ENCODE results near the gene TTC14.
A peak's percentile ranks its signal among the peaks of the same experiment; 100 is the strongest.
"Not testable (repeated sequence)": the region's sequence is repeated elsewhere in the genome, so short reads cannot be mapped to it uniquely, and the experiment has no call there.

The TTC14 gene

DNA sequence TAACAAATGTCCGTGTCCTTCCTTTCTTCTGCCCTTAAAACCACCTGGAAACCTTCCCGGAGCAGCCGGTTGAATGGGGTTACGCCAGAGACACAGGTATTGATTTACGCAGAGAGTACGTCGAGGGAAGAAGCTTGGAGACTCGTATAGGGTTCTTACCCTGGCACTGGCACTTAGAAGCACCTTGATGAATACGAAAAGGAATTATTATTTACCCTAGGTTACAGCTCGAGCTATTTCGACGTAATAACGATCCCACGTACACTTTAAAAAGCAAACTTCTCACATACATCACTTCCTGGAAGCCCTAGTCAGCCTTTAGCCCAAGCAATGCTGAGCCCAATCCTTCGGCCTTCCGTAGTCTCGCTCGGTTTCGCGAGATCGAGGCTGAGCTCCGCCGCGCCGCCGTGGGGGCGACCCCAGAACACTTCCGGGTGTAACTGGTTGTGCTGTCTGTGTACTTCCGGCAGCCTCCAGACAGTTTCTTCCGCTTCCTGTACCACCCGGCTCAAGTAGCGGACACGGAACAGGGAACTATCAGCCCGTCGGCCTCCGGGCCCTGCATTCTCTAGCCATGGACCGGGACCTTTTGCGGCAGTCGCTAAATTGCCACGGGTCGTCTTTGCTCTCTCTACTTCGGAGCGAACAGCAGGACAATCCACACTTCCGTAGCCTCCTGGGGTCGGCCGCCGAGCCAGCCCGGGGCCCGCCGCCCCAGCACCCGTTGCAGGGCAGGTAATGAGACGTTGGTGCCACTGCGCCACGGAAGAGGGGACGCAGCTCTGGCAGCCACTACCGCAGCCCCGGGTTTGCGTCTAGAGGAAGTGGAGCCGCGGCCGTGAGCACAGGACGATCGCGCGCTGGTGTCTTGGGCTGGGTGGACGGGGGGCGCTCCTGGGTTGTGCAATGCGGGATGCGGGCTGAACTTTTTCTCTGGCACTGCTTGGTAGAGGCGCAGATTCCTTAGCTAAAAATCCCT is at the start of gene TTC14:
TSS of gene TTC14 (plus strand) at position 476 of the 979 bp plus-strand sequence. CDS start at position 575, 99 bp downstream.
- peaks cover 12% of the 10 kb centered on the region for H3K4me1 Mint-ChIP-seq (ENCODE audit: low read depth)
- H3K36me3 Mint-ChIP-seq (ENCODE audit: low read depth): peaks cover 34% of the 10 kb centered on the region
- H3K27me3 Mint-ChIP-seq (ENCODE audit: low read depth): peaks cover 17% of the 10 kb centered on the region
- H3K9me3 Mint-ChIP-seq: peaks cover 13% of the 10 kb centered on the region
- peak within 1 kb of the TSS; percentile 91 for H3K27ac Mint-ChIP-seq
- peak within 1 kb of the TSS; percentile 97 for H3K4me3 Mint-ChIP-seq

GRCh38 chr3:180563406-180563805 is 38.6 kb upstream of the TTC14 start:
- peaks cover 6% of the 10 kb centered on the region for H3K9me3 Mint-ChIP-seq
- H3K4me3 Mint-ChIP-seq: no peak overlapping the region
- no peaks in the 10 kb centered on the region for H3K4me1 Mint-ChIP-seq (ENCODE audit: low read depth)
- no peaks in the 10 kb centered on the region for H3K27me3 Mint-ChIP-seq (ENCODE audit: low read depth)
- no peaks in the 10 kb centered on the region for H3K36me3 Mint-ChIP-seq (ENCODE audit: low read depth)
- no peak overlapping the region for H3K27ac Mint-ChIP-seq

- Mint-ChIP-seq H3K36me3 (ENCODE audit: low read depth) (no peaks in the 10 kb centered on the region), H3K27me3 (ENCODE audit: low read depth) (no peaks in the 10 kb centered on the region), H3K4me3 (no peak overlapping the region), H3K27ac (no peak overlapping the region), H3K9me3 (peaks cover under 1% of the 10 kb centered on the region), H3K4me1 (ENCODE audit: low read depth) (no peaks in the 10 kb centered on the region)
These were observed 37.3 kb upstream of the TTC14 start for GRCh38 chr3:180564676-180565075.

DNA sequence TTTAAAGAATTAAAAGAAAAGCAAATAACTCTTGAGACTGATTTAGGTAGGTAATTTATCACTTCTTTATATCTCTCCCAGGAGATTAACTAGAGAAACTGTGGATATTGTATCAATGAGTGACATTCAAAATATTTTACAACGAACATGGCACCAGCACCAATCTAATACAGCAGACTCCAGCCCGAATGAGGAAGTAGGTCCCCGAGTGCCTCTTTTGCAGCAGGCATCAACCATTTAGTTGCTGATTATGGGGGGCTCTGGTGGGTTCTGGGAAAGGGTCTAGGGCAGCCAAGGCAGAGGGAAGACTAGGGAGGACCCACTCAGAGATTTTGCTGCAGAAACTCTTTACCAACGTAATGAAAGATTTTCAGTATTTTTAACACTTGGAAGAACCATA is 31.7 kb upstream of the TTC14 start:
- Mint-ChIP-seq H3K27ac (no peak overlapping the region), H3K4me1 (ENCODE audit: low read depth) (no peaks in the 10 kb centered on the region), H3K27me3 (ENCODE audit: low read depth) (no peaks in the 10 kb centered on the region), H3K36me3 (ENCODE audit: low read depth) (no peaks in the 10 kb centered on the region), H3K4me3 (no peak overlapping the region), H3K9me3 (no peaks in the 10 kb centered on the region)

DNA sequence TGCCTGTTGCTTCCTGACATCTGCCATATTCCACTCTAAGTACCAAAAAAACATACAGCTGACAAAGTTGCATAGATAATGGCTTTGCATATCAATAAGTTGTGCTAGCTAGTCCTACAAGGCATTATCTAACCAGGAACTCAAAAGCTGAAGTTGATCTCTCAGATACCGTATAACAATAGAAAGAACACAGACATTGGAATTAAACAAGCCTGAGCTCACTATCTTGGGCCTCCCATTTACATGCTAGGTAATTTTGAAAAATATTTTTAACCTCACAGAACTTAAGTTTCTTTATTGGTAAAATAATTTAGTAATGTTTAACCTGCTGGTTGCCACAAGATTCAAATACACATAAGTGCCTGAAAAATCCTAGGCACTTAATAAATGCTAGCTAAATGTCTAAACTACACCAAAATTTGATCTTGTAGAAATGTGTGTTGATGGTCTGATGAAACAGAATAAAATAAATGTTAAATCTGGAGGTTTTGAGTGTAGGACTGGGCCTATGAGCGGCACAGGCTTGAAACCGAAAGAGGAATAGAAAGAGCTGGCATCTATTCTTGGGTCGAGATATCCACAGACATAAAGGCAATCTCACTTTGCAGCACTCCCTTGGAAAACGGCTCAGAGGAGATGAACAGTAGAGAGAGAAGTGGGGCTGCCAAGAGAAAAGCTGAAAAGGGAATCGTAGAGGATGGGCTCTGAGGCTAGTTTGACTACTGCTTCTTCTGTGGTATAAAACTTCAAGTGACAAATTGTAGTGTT is 29.9 kb upstream of the TTC14 start:
- H3K4me3 Mint-ChIP-seq: no peak overlapping the region
- no peaks in the 10 kb centered on the region for H3K9me3 Mint-ChIP-seq
- H3K36me3 Mint-ChIP-seq (ENCODE audit: low read depth): no peaks in the 10 kb centered on the region
- no peak overlapping the region for H3K27ac Mint-ChIP-seq
- H3K27me3 Mint-ChIP-seq (ENCODE audit: low read depth): no peaks in the 10 kb centered on the region
- H3K4me1 Mint-ChIP-seq (ENCODE audit: low read depth): no peaks in the 10 kb centered on the region

DNA sequence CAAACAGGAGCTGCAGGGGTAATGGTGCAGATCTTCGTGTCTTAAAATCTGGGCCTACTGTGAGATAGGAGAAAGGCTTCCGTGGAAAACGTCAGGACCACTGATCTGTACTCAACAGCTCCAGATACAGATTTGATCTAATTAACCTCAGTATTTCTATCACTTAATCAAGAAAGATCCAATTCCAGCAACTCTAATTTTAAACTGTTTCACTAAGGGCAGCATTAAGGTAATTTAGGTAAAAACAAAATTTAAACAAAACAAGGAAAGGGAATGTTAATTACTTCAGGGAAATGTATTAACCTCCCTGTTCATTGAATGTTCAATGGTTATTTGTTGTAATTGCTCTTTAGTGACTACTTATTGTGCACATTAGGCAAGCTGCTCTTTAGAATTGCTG is 26.4 kb upstream of the TTC14 start:
- Mint-ChIP-seq H3K27me3 (ENCODE audit: low read depth) (no peaks in the 10 kb centered on the region), H3K4me1 (ENCODE audit: low read depth) (no peaks in the 10 kb centered on the region), H3K27ac (no peak overlapping the region), H3K4me3 (no peak overlapping the region), H3K36me3 (ENCODE audit: low read depth) (no peaks in the 10 kb centered on the region), H3K9me3 (no peaks in the 10 kb centered on the region)

DNA sequence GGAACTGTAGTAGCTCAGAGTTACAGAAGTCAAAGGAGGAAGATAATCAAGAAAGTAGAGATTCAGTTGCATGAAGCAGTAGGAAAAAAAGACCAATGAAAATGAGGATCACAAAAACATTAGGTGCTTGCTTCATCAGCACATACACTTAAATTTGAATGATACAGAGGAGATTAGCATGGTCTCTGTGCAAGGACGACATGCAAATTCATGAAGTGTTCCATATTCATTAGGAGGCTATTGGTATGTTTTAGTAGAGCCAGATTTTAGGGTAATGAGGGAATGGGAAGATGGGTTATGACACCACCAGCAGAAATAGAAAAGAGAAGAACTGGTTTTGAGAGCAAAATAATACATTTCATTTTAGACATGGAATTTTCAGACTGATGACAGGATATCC is 21.0 kb upstream of the TTC14 start:
- Mint-ChIP-seq H3K4me1 (ENCODE audit: low read depth) (no peaks in the 10 kb centered on the region), H3K4me3 (no peak overlapping the region), H3K27me3 (ENCODE audit: low read depth) (peaks cover 11% of the 10 kb centered on the region), H3K9me3 (no peaks in the 10 kb centered on the region), H3K27ac (no peak overlapping the region), H3K36me3 (ENCODE audit: low read depth) (no peaks in the 10 kb centered on the region)

- Mint-ChIP-seq H3K27me3 (ENCODE audit: low read depth) (peaks cover 21% of the 10 kb centered on the region), H3K9me3 (no peaks in the 10 kb centered on the region), H3K4me1 (ENCODE audit: low read depth) (peaks cover 4% of the 10 kb centered on the region), H3K4me3 (no peak overlapping the region), H3K36me3 (ENCODE audit: low read depth) (no peaks in the 10 kb centered on the region), H3K27ac (no peak overlapping the region)
These were observed 11.6 kb upstream of the TTC14 start for GRCh38 chr3:180590396-180590795.

DNA sequence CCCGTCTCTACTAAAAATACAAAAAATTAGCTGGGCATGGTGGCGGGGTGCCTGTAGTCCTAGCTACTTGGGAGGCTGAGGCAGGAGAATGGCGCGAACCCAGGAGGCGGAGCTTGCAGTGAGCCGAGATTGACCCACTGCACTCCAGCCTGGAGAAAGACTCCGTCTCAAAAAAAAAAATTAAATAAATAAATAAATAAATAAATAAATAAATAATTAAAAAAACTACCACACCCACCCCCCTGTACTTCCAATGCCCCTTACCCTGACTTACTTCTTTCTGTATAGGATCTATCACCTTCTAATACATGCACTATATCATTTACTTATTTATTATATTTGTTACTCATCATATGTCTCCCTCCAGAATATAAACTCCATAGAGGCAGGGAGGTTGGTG is 8.3 kb upstream of the TTC14 start:
- H3K4me1 Mint-ChIP-seq (ENCODE audit: low read depth); H3K4me3 Mint-ChIP-seq; H3K36me3 Mint-ChIP-seq (ENCODE audit: low read depth); H3K9me3 Mint-ChIP-seq; H3K27ac Mint-ChIP-seq: not testable (repeated sequence)
- H3K27me3 Mint-ChIP-seq (ENCODE audit: low read depth): peaks cover 18% of the 10 kb centered on the region

GRCh38 chr3:180594631-180595558 is 7.1 kb upstream of the TTC14 start:
- Mint-ChIP-seq H3K27me3 (ENCODE audit: low read depth) (peaks cover 28% of the 10 kb centered on the region), H3K4me1 (ENCODE audit: low read depth) (peaks cover 4% of the 10 kb centered on the region), H3K4me3 (no peak overlapping the region), H3K36me3 (ENCODE audit: low read depth) (no peaks in the 10 kb centered on the region), H3K27ac (no peak overlapping the region), H3K9me3 (no peaks in the 10 kb centered on the region)

- H3K4me3 Mint-ChIP-seq: no peak overlapping the region
- H3K9me3 Mint-ChIP-seq: no peaks in the 10 kb centered on the region
- H3K36me3 Mint-ChIP-seq (ENCODE audit: low read depth): no peaks in the 10 kb centered on the region
- peaks cover 29% of the 10 kb centered on the region for H3K27me3 Mint-ChIP-seq (ENCODE audit: low read depth)
- H3K27ac Mint-ChIP-seq: no peak overlapping the region
- peaks cover 4% of the 10 kb centered on the region for H3K4me1 Mint-ChIP-seq (ENCODE audit: low read depth)
These were observed 6.4 kb upstream of the TTC14 start for GRCh38 chr3:180595559-180595935.

GRCh38 chr3:180600473-180600872 is 1.5 kb upstream of the TTC14 start:
- H3K27me3 Mint-ChIP-seq (ENCODE audit: low read depth): peaks cover 21% of the 10 kb centered on the region
- no peak overlapping the region for H3K27ac Mint-ChIP-seq
- peaks cover 12% of the 10 kb centered on the region for H3K4me1 Mint-ChIP-seq (ENCODE audit: low read depth)
- H3K9me3 Mint-ChIP-seq: peaks cover 13% of the 10 kb centered on the region
- no peak overlapping the region for H3K4me3 Mint-ChIP-seq
- H3K36me3 Mint-ChIP-seq (ENCODE audit: low read depth): peaks cover 22% of the 10 kb centered on the region

- H3K27me3 Mint-ChIP-seq (ENCODE audit: low read depth): no peaks in the 10 kb centered on the region
- H3K4me1 Mint-ChIP-seq (ENCODE audit: low read depth): peaks cover 4% of the 10 kb centered on the region
- H3K36me3 Mint-ChIP-seq (ENCODE audit: low read depth): peaks cover 54% of the 10 kb centered on the region
- H3K4me3 Mint-ChIP-seq: no peak overlapping the region
- no peaks in the 10 kb centered on the region for H3K9me3 Mint-ChIP-seq
- H3K27ac Mint-ChIP-seq: no peak overlapping the region
These were observed 9.0 kb downstream of the TTC14 start for GRCh38 chr3:180611006-180611405.

DNA sequence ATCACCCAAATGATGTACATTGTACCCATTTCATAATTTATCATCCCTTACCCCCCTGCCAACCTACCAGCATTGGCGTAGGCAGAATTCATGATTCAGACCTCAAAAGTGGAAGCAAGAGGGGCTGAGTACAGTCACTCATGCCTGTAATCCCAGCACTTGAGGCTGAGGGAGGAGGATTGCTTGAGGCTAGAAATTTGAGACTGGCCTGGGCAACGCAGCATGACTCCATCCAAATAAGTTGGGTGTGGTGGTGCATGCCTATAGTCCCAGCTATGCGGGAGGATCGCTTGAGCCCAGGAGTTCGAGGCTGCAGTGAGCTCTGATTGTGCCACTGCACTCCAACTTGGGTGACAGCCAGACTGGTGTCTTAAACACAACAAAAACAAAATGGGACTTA is 10.4 kb downstream of the TTC14 start:
- no peak overlapping the region for H3K27ac Mint-ChIP-seq
- peaks cover 44% of the 10 kb centered on the region for H3K36me3 Mint-ChIP-seq (ENCODE audit: low read depth)
- no peaks in the 10 kb centered on the region for H3K9me3 Mint-ChIP-seq
- H3K4me3 Mint-ChIP-seq: no peak overlapping the region
- no peaks in the 10 kb centered on the region for H3K27me3 Mint-ChIP-seq (ENCODE audit: low read depth)
- peaks cover 4% of the 10 kb centered on the region for H3K4me1 Mint-ChIP-seq (ENCODE audit: low read depth)
